ENCODE results near the gene LARP6.

Gene LARP6

DNA sequence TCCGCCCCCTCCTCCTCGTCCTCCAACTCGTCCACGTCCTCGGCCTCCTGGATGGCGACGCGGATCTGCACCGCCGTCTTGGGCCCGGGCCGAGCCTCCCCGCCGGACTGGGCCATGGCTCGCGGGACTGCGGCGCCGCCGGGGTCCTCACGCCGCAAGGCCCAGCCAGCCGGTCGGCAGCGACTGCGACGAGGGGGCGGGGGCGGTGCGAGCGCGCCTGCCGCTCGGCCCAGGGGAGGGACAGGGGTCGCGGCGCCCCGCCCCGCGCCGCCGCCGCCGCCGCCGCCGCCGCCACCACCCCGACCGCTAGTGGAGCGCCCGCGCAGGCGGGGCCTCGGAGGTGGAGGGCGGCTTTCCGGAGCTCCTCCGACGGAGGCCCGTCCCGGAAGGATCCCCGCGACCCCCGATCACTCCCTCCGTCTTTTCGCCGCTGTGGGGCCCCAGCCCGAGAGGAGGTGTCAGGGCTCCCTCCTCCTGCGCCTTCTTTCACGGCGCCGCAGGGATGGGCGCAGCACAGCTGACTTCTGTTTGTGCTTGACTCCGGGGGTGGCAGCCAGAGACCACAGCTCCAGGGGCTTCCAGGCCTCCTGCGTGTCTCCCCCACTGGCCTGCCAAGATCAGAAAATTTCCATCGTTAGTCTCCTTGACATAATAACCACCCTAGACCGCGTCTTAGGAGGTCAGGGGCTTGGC, at the start of gene LARP6:
LARP6 (minus strand) TSS at position 185 of the 693 bp plus-strand sequence; CDS start at position 116, 69 bp downstream.
- TF ChIP-seq, protein P1, sequence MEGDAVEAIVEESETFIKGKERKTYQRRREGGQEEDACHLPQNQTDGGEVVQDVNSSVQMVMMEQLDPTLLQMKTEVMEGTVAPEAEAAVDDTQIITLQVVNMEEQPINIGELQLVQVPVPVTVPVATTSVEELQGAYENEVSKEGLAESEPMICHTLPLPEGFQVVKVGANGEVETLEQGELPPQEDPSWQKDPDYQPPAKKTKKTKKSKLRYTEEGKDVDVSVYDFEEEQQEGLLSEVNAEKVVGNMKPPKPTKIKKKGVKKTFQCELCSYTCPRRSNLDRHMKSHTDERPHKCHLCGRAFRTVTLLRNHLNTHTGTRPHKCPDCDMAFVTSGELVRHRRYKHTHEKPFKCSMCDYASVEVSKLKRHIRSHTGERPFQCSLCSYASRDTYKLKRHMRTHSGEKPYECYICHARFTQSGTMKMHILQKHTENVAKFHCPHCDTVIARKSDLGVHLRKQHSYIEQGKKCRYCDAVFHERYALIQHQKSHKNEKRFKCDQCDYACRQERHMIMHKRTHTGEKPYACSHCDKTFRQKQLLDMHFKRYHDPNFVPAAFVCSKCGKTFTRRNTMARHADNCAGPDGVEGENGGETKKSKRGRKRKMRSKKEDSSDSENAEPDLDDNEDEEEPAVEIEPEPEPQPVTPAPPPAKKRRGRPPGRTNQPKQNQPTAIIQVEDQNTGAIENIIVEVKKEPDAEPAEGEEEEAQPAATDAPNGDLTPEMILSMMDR (IDR thresholded peaks at IDR 0.05; ENCODE audit: insufficient read depth, missing control alignments): no peak
- FAIRE-seq: no peak
- DNase-seq (ENCODE audit: insufficient read length, low spot score): peak; percentile 33

DNA sequence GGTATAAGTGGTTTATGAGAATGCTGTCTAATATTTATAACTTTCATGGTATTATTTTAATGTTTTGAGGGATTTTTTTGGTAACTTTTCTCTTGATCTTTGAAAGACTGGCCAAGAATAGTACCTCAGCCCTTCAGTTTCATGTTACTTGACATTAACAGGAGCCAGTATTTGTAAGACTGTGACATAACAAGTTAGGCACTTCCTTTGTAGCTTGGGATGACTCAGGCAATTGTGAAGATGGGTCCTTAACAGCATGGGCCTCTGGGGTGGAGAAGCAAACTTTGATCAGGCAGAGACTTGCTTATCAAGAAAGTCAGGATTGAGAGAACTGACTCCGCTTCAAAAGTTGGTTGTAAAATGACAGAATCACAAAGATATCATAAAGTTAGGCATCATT, 48.1 kb upstream of the LARP6 start:
- FAIRE-seq: no peak
- no peak for DNase-seq (ENCODE audit: insufficient read length, low spot score)
- TF ChIP-seq, protein P1 (IDR thresholded peaks at IDR 0.05; ENCODE audit: insufficient read depth, missing control alignments): no peak

DNA sequence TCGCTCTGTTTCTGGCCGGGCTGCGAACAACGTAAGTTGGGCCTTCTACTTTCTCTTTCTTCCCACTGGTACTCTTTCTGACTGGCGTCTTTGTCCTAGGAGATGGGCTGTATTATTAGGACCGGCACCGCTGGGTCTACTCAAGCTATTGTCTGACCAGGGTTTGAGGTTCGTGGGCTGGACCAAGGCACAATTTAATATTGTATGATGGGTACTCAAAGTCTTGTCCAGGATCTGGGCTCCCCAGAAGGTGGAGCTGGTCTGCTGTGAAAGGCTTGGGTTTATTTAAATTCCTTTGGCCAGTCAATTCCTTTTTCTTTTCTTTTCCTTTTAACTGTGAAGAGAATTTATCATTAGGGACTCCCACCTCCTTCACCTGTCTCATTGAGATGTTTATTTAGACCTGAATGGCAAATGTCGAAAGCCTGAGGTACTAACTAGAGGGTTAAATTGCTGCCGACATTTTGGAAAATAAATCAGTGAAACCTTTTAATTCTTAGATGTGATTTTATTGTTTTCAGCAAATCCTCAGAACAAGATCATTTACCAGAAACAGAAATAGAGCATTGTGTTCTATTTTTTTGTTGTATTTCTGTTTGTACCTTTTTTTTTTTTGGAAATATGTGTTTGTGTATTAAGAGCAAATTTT, 39.1 kb upstream of the LARP6 start:
- TF ChIP-seq, protein P1 (IDR thresholded peaks at IDR 0.05; ENCODE audit: insufficient read depth, missing control alignments): peak; percentile 41
- no peak for DNase-seq (ENCODE audit: insufficient read length, low spot score)
- no peak for FAIRE-seq

DNA sequence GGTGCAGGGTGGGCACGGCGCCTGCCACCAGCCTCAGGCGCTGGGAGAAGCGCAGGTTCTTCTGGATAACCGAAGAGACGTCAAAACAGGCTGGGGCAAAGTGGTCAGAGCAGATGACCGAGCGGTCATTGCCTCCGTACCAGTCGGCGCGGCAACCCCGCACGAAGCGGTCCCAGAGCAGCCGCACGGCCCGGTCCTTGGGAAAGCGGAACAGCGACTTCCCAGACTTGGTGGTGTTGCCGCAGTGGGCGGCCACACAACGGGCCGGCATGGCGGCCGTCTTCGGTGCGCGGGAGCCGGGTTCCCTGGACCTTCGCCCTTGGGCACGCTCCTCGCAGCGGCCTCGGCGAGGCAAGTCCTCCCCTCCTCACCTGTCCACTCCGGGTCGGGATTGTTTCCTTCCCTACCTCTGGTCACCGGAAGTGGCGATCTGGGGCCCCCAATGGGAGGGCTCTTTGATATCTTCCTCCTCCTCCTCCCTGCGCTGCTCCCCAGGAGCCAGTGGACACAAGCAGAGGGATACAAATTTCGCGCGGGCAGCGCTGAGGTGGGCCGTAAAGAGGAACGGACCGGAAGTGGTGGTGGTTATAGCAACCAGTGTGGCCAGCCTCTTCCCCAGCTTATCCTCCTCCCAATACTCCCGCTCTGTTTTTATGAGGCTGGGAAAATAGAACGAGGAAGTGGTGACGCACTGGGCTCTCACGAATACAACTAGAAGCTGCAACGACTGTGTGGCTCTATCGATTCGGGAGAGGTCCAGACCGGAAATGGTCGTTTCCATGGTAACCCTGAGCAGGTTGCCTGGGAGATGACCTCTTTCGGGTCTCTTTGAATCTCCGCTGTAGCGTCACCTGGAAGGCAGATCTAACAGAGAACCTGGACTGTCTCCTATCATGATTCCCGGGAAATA, 38.3 kb upstream of the LARP6 start, which contains the start of the genes LRRC49 and THAP10:
LRRC49 (plus strand) TSS at position 825 of the 910 bp plus-strand sequence; CDS start at position 894, 69 bp downstream.
THAP10 (minus strand) TSS at position 432 of the 910 bp plus-strand sequence; CDS start at position 271, 161 bp downstream.
- DNase-seq (ENCODE audit: insufficient read length, low spot score) (peak; percentile 24), FAIRE-seq (peak; percentile 93)
- TF ChIP-seq, protein P1 (IDR thresholded peaks at IDR 0.05; ENCODE audit: insufficient read depth, missing control alignments): no peak

DNA sequence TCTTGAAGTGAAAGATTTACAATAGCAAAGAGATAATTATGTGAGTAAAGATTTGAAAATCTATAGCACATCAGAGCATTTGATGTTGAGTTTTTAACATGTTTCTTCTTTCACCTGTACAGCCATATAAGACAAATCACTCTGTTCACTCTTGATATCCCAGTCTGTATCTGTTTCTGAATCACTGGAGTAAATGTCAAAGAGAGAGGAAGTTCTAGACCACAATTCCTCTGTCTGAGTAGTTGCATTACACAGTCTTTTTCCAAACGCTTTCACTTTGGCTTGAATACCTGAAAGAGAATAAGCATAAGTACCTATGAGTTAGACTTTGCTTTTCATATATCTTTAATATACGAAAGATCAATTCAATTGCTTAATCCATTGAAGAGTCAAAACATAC, 28.4 kb upstream of the LARP6 start:
- DNase-seq (ENCODE audit: insufficient read length, low spot score) (no peak), FAIRE-seq (no peak)
- TF ChIP-seq, protein P1 (IDR thresholded peaks at IDR 0.05; ENCODE audit: insufficient read depth, missing control alignments): no peak

DNA sequence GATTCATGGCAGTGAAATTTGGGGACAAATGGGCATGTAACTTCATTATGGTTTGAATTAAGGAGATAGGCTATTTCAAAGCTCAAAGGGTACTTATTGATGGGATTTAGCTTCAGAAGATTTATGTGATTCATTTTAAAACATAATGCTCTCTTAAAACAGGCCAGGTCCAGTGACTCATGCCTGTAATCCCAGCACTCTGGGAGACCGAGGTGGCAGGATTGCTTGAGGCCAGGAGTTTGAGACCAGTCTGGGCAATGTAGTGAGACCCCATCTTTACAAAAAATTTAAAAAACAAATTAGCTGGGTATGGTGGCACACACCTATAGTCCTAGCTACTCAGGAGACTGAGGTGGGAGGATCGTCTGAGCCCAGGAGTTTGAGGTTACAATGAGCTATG, 26.8 kb upstream of the LARP6 start:
- TF ChIP-seq, protein P1 (IDR thresholded peaks at IDR 0.05; ENCODE audit: insufficient read depth, missing control alignments): no peak
- DNase-seq (ENCODE audit: insufficient read length, low spot score) (no peak), FAIRE-seq (no peak)

Measured in D721Med (cell line).